HEK293 (cell line): ENCODE measurements around the gene MRPL18.

ENCODE experiments used
- AEBP2 ChIP-seq: fragments of 450-650 bp; formaldehyde crosslinking; IDR thresholded peaks from 2 replicates; pipeline ENCODE4 v1.5.1; 2016; ENCODE audit warnings: missing biosample characterization, missing genetic modification characterization, borderline replicate concordance
- EGR2 ChIP-seq: fragments of 450-650 bp; formaldehyde crosslinking; IDR thresholded peaks from 2 replicates; pipeline ENCODE4 v1.5.1; 2016; ENCODE audit warnings: low read depth, missing biosample characterization, missing genetic modification characterization
- FEZF1 ChIP-seq: fragments of 450-650 bp; formaldehyde crosslinking; IDR thresholded peaks from 2 replicates; pipeline ENCODE4 v1.5.1; 2016; ENCODE audit warnings: missing biosample characterization, missing genetic modification characterization
- IKZF3 ChIP-seq: fragments of 450-650 bp; IDR thresholded peaks from 2 replicates; pipeline ENCODE4 v1.5.0; 2018; ENCODE audit warnings: missing biosample characterization, mild to moderate bottlenecking, missing genetic modification characterization, moderate library complexity
- INSM2 ChIP-seq: fragments of 450-650 bp; formaldehyde crosslinking; IDR thresholded peaks from 2 replicates; pipeline ENCODE4 v1.5.1; 2016; ENCODE audit warnings: missing biosample characterization, missing genetic modification characterization
- KLF7 ChIP-seq: fragments of 450-650 bp; formaldehyde crosslinking; IDR thresholded peaks from 2 replicates; pipeline ENCODE4 v1.5.1; 2016; ENCODE audit warnings: missing biosample characterization, missing genetic modification characterization, borderline replicate concordance
- KLF8 ChIP-seq: fragments of 450-650 bp; formaldehyde crosslinking; IDR thresholded peaks from 2 replicates; pipeline ENCODE4 v1.5.1; 2016; ENCODE audit warnings: missing biosample characterization, missing genetic modification characterization
- PRDM1 ChIP-seq: fragments of 450-650 bp; formaldehyde crosslinking; IDR thresholded peaks from 2 replicates; pipeline ENCODE4; 2016; ENCODE audit warnings: missing biosample characterization, missing genetic modification characterization
- REST ChIP-seq: fragments of 450-650 bp; formaldehyde crosslinking; IDR thresholded peaks from 2 replicates; pipeline ENCODE4 v1.5.1; 2016; ENCODE audit warnings: missing biosample characterization, missing genetic modification characterization
- SP2 ChIP-seq: fragments of 450-650 bp; formaldehyde crosslinking; IDR thresholded peaks from 2 replicates; pipeline ENCODE4 v1.5.1; 2016; ENCODE audit warnings: missing biosample characterization, missing genetic modification characterization
- ZBTB10 ChIP-seq: fragments of 450-650 bp; formaldehyde crosslinking; IDR thresholded peaks from 2 replicates; pipeline ENCODE4 v1.5.1; 2016; ENCODE audit warnings: missing biosample characterization, missing genetic modification characterization
- ZBTB17 ChIP-seq: fragments of 450-650 bp; formaldehyde crosslinking; IDR thresholded peaks from 2 replicates; pipeline ENCODE4 v1.5.1; 2016; ENCODE audit warnings: missing biosample characterization, missing genetic modification characterization
- ZBTB7A ChIP-seq: fragments of 450-650 bp; formaldehyde crosslinking; IDR thresholded peaks from 2 replicates; pipeline ENCODE4 v1.5.1; 2016; ENCODE audit warnings: low read depth, missing biosample characterization, missing genetic modification characterization
- ZFHX2 ChIP-seq: fragments of 450-650 bp; formaldehyde crosslinking; conservative IDR thresholded peaks from 2 replicates; pipeline ENCODE4 v1.5.1; 2016; ENCODE audit warnings: missing biosample characterization, missing genetic modification characterization
- ZFP69B ChIP-seq: fragments of 450-650 bp; formaldehyde crosslinking; IDR thresholded peaks from 2 replicates; pipeline ENCODE4 v1.5.1; 2016; ENCODE audit warnings: missing biosample characterization, missing genetic modification characterization
- ZNF324 ChIP-seq: fragments of 450-650 bp; formaldehyde crosslinking; IDR thresholded peaks from 2 replicates; pipeline ENCODE4 v1.5.1; 2016; ENCODE audit warnings: missing biosample characterization, missing genetic modification characterization
- ZNF362 ChIP-seq: fragments of 450-650 bp; formaldehyde crosslinking; IDR thresholded peaks from 2 replicates; pipeline ENCODE4 v1.5.1; 2016; ENCODE audit warnings: missing biosample characterization, missing genetic modification characterization
- ZNF518A ChIP-seq: fragments of 450-650 bp; formaldehyde crosslinking; conservative IDR thresholded peaks from 2 replicates; pipeline ENCODE4 v1.5.1; 2016; ENCODE audit warnings: low read depth, missing biosample characterization, missing genetic modification characterization
- ZNF548 ChIP-seq: fragments of 450-650 bp; formaldehyde crosslinking; IDR thresholded peaks from 2 replicates; pipeline ENCODE4 v1.5.1; 2016; ENCODE audit warnings: missing biosample characterization, missing genetic modification characterization
- ZNF549 ChIP-seq: fragments of 450-650 bp; IDR thresholded peaks from 2 replicates; pipeline ENCODE4 v1.5.1; 2018; ENCODE audit warnings: missing biosample characterization, missing genetic modification characterization, mild to moderate bottlenecking, inconsistent platforms, moderate library complexity
- ZNF580 ChIP-seq: fragments of 450-650 bp; formaldehyde crosslinking; IDR thresholded peaks from 2 replicates; pipeline ENCODE4 v1.5.1; 2016; ENCODE audit warnings: missing biosample characterization, missing genetic modification characterization
- ZNF624 ChIP-seq: fragments of 450-650 bp; formaldehyde crosslinking; IDR thresholded peaks from 2 replicates; pipeline ENCODE4 v1.5.1; 2017; ENCODE audit warnings: missing biosample characterization, missing genetic modification characterization

The MRPL18 gene

GRCh38 chr6:159790149-159790955 lies at the start of gene MRPL18 (continued):
- TF ChIP-seq IKZF3 (no peak), KLF7 (0 out of 2 replicates have a peak, but pooled peaks have one; percentile 13), ZBTB7A (tag by site-specific recombination) (no peak), EGR2 (tag by site-specific recombination) (0 out of 2 replicates have a peak, but pooled peaks have one; percentile 19), ZBTB17 (tag by site-specific recombination) (peak; percentile 84), SP2 (tag by site-specific recombination) (peak; percentile 90), ZNF362 (tag by site-specific recombination) (peak; percentile 91), INSM2 (tag by site-specific recombination) (no peak), ZNF624 (tag by site-specific recombination) (no peak), ZNF324 (0 out of 2 replicates have a peak, but pooled peaks have one; percentile 18), REST (tag by site-specific recombination) (peak; percentile 51; the same call in 1 of the 2 replicates), AEBP2 (tag by site-specific recombination) (no peak), ZNF518A (tag by site-specific recombination) (peak; percentile 35; the same call in 1 of the 2 replicates), ZNF580 (tag by site-specific recombination) (no peak), ZFP69B (no peak), ZNF549 (no peak), FEZF1 (tag by site-specific recombination) (peak; percentile 27; the same call in 1 of the 2 replicates), KLF8 (tag by site-specific recombination) (peak; percentile 70; the same call in 1 of the 2 replicates), PRDM1 (tag by site-specific recombination) (no peak), ZNF548 (tag by site-specific recombination) (no peak), ZBTB10 (tag by site-specific recombination) (peak; percentile 96), ZFHX2 (tag by site-specific recombination) (no peak)
